Endodermal cell (in vitro differentiated cells): Measurements from ENCODE around the gene FRMD3. TPM values are rescaled to one million over a fixed set of nuclear protein-coding genes. Genes with fewer than 3 reads are reported as not detected.
A peak's percentile ranks its signal among the peaks of the same experiment; 100 is the strongest.

Experiments used
- DNase-seq: peaks from one replicate; pipeline ENCODE4 v3.0.0-alpha.2; 2017
- H3K27ac ChIP-seq: 2 replicates; pipeline ENCODE4 v1.5.1; 2013; ENCODE audit warnings: mild to moderate bottlenecking, low read depth, low read length, moderate library complexity
- H3K27me3 ChIP-seq: 2 replicates; pipeline ENCODE4 v1.6.1; 2013; ENCODE audit warnings: mild to moderate bottlenecking, low read length, moderate library complexity; ENCODE audit not compliant: insufficient read depth, control insufficient read depth, poor library complexity, severe bottlenecking
- H3K36me3 ChIP-seq: 2 replicates; pipeline ENCODE4 v1.7.0; 2013; ENCODE audit warnings: mild to moderate bottlenecking, low read length, moderate library complexity; ENCODE audit not compliant: control insufficient read depth, insufficient read depth
- H3K4me1 ChIP-seq: one replicate; pipeline ENCODE4 v1.7.0; 2013; ENCODE audit warnings: low read length; ENCODE audit not compliant: control insufficient read depth, insufficient read depth
- H3K4me3 ChIP-seq: 2 replicates; pipeline ENCODE4 v1.5.1; 2013; ENCODE audit warnings: mild to moderate bottlenecking, low read length, moderate library complexity
- H3K9ac ChIP-seq: 2 replicates; pipeline ENCODE4 v1.6.1; 2013; ENCODE audit warnings: mild to moderate bottlenecking, low read length, moderate library complexity; ENCODE audit not compliant: poor library complexity, severe bottlenecking; ENCODE audit errors: extremely low read depth
- H3K9me3 ChIP-seq: 2 replicates; pipeline ENCODE4 v1.6.1; 2013; ENCODE audit warnings: mild to moderate bottlenecking, low read length, moderate library complexity; ENCODE audit not compliant: control insufficient read depth
- H3K27ac Mint-ChIP-seq: 2 replicates; pipeline ENCODE4 v1.8.0; 2020; ENCODE audit warnings: mixed read lengths
- H3K27me3 Mint-ChIP-seq: 2 replicates; pipeline ENCODE4 v1.8.0; 2021; ENCODE audit warnings: mild to moderate bottlenecking, mixed read lengths; ENCODE audit not compliant: insufficient read depth
- H3K36me3 Mint-ChIP-seq: 2 replicates; pipeline ENCODE4 v1.8.0; 2020; ENCODE audit warnings: low read depth, mixed read lengths
- H3K4me1 Mint-ChIP-seq: 2 replicates; pipeline ENCODE4 v1.8.0; 2020; ENCODE audit warnings: mixed read lengths
- H3K4me3 Mint-ChIP-seq: 2 replicates; pipeline ENCODE4 v1.8.0; 2020; ENCODE audit warnings: mild to moderate bottlenecking, moderate library complexity, mixed read lengths
- H3K9me3 Mint-ChIP-seq: 2 replicates; pipeline ENCODE4 v1.8.0; 2020; ENCODE audit warnings: mild to moderate bottlenecking, mixed read lengths
- WGBS, 2 experiments: methylation state at CpG; one replicate each; pipeline versions ENCODE4 v1.1.5 to v1.1.7; 2013; ENCODE audit warnings: missing lambda C conversion rate in 2 of 2, mixed read lengths in 1 of 2; ENCODE audit not compliant: insufficient coverage in 1 of 2, insufficient read length in 1 of 2; 5-methylcytosine and 5-hydroxymethylcytosine counted together
- total RNA-seq, 2 donors: library from RNA; stranded (reverse); fragmentation: NEBNext Ultra II Directional in 1 of 2; extraction: Animal tissue kit (Norgen Biotek cat#: 25700) in 1 of 2; gene quantifications; 2 replicates in 1 of 2; 3 replicates in 1 of 2; pipeline ENCODE4 v1.2.1, GENCODE V29; 2021
- TF ChIP-seq, protein P1 (sequence below): fragments of 200-600 bp; sonication (generic); conservative IDR thresholded peaks from 2 replicates; pipeline ENCODE4 v1.5.0; 2021; ENCODE audit warnings: antibody characterized with exemption, mild to moderate bottlenecking

The FRMD3 gene
- total RNA-seq, 2 donors from 2014 or later = 0.13 to 0.35 TPM

DNA sequence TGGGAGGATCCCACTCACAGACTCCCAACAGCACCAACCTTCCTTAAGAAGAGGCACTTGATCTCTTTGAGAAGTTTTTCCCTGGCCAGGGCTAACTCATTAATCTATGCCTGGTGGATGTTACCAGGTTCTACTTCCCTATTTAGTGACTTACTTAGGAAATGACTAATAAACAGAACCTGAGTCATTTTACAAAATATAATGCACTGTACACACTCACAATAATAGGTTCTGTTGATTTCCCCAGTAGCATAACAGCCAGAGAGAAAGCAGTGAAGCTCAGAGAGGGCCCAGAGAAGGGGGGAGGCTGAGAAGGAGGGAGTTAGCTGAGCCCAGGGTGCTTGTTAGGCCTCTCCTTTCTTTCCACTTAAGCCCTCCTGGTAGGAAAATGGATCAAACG is 27.1 kb downstream of the FRMD3 start:
- no peaks in the 10 kb centered on the region for H3K9me3 ChIP-seq
- H3K36me3 ChIP-seq = no peaks in the 10 kb centered on the region
- no peak overlapping the region for H3K27ac ChIP-seq
- TF ChIP-seq, protein P1, sequence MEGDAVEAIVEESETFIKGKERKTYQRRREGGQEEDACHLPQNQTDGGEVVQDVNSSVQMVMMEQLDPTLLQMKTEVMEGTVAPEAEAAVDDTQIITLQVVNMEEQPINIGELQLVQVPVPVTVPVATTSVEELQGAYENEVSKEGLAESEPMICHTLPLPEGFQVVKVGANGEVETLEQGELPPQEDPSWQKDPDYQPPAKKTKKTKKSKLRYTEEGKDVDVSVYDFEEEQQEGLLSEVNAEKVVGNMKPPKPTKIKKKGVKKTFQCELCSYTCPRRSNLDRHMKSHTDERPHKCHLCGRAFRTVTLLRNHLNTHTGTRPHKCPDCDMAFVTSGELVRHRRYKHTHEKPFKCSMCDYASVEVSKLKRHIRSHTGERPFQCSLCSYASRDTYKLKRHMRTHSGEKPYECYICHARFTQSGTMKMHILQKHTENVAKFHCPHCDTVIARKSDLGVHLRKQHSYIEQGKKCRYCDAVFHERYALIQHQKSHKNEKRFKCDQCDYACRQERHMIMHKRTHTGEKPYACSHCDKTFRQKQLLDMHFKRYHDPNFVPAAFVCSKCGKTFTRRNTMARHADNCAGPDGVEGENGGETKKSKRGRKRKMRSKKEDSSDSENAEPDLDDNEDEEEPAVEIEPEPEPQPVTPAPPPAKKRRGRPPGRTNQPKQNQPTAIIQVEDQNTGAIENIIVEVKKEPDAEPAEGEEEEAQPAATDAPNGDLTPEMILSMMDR = no peak
- DNase-seq = no peak
- H3K27me3 Mint-ChIP-seq = no peaks in the 10 kb centered on the region
- no peaks in the 10 kb centered on the region for H3K9me3 Mint-ChIP-seq
- H3K27me3 ChIP-seq = no peaks in the 10 kb centered on the region
- H3K4me3 Mint-ChIP-seq = no peak overlapping the region
- no peak overlapping the region for H3K4me3 ChIP-seq
- no peaks in the 10 kb centered on the region for H3K36me3 Mint-ChIP-seq
- H3K4me1 Mint-ChIP-seq = no peaks in the 10 kb centered on the region
- H3K9ac ChIP-seq = no peak overlapping the region
- H3K4me1 ChIP-seq = no peaks in the 10 kb centered on the region
- WGBS, 2 experiments = no CpG with 5 or more reads among the region's 1 CpG
- no peak overlapping the region for H3K27ac Mint-ChIP-seq

DNA sequence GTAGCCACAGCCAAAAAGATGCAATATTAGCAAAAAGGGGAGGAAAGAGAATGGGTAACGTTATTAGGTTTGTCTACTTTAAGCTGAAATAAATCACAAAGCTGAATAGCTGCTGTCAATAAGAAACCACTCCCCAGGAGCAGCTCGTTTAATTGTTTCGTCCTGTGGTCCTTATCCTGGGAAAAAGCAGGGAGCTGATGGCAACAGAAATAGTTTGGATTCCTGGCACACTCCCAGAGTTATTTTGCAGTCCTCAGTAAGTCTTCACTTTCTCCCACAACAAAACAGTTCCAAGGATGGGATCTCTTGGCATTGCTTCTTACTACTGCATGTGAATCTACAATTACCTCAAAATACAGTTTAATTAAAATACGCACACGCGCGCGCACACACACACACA is 28.8 kb downstream of the FRMD3 start:
- Histone ChIP-seq H3K9ac (no peak overlapping the region), H3K36me3 (no peaks in the 10 kb centered on the region), H3K4me3 (no peak overlapping the region), H3K9me3 (no peaks in the 10 kb centered on the region), H3K27ac (peak overlapping the region; percentile 10), H3K27me3 (no peaks in the 10 kb centered on the region), H3K4me1 (peaks cover 3% of the 10 kb centered on the region)
- H3K4me1 Mint-ChIP-seq = peaks cover 9% of the 10 kb centered on the region
- H3K27ac Mint-ChIP-seq = no peak overlapping the region
- peak; percentile 40 for DNase-seq
- H3K9me3 Mint-ChIP-seq = no peaks in the 10 kb centered on the region
- TF ChIP-seq, protein P1 = no peak
- H3K4me3 Mint-ChIP-seq = no peak overlapping the region
- WGBS, 2 experiments = 43 to 90% methylated on average over 3 to 8 of the region's 8 CpGs
- H3K27me3 Mint-ChIP-seq = no peaks in the 10 kb centered on the region
- no peaks in the 10 kb centered on the region for H3K36me3 Mint-ChIP-seq

DNA sequence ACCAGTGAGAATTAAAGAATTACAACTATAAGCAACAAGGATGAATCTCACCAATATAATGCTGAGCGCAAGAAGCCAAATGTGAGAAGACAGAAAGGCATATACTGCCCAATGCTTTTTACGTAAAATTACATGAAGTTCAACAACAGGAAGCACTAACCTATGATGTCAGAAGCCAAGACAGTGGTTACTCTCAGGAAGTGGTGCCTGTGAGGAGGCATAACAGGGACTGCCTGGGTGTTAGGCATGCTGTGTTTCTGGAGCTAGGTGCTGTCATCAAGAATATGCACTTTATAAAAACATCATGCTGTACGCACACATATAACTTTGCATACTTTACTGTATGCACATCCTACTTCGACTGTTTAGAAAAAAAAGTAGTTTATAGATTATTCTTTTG is 30.1 kb downstream of the FRMD3 start:
- 89 to 96% methylated on average over 3 to 4 of the region's 4 CpGs for WGBS, 2 experiments
- Mint-ChIP-seq H3K9me3 (no peaks in the 10 kb centered on the region), H3K27ac (no peak overlapping the region), H3K4me3 (no peak overlapping the region), H3K4me1 (peaks cover 9% of the 10 kb centered on the region), H3K27me3 (no peaks in the 10 kb centered on the region), H3K36me3 (no peaks in the 10 kb centered on the region)
- H3K27ac ChIP-seq = no peak overlapping the region
- H3K4me3 ChIP-seq = no peak overlapping the region
- H3K36me3 ChIP-seq = no peaks in the 10 kb centered on the region
- DNase-seq = no peak
- TF ChIP-seq, protein P1 = no peak
- peaks cover 3% of the 10 kb centered on the region for H3K4me1 ChIP-seq
- no peaks in the 10 kb centered on the region for H3K27me3 ChIP-seq
- H3K9me3 ChIP-seq = no peaks in the 10 kb centered on the region
- H3K9ac ChIP-seq = no peak overlapping the region
